Endometrial microvascular endothelial cells (primary cell): ENCODE results near the gene MAB21L1. TPM values are rescaled to one million over a fixed set of nuclear protein-coding genes. Genes with fewer than 3 reads are reported as not detected.

Source experiments
- in situ Hi-C: cut with HindIII; loops from 2 replicates; pipeline ENCODE4 v1.10.0; 2017; ENCODE audit warnings: low sequenced_read_pairs, low pct_unique_long_range_greater_than_20kb; ENCODE audit errors: inconsistent ontology term
- total RNA-seq: library from RNA; depleted of rRNA; stranded (reverse); fragments of >200 nt; gene quantifications from one replicate; pipeline ENCODE4 v1.2.3, GENCODE V29; 2015; ENCODE audit errors: inconsistent ontology term

MAB21L1 gene
- not detected for total RNA-seq

- in situ Hi-C loops: no loop called here
These were observed at the start of gene MAB21L1 for GRCh38 chr13:35475960-35476943. MAB21L1 (minus strand) TSS chr13:35476689; CDS start chr13:35476138, 551 bp downstream.

DNA sequence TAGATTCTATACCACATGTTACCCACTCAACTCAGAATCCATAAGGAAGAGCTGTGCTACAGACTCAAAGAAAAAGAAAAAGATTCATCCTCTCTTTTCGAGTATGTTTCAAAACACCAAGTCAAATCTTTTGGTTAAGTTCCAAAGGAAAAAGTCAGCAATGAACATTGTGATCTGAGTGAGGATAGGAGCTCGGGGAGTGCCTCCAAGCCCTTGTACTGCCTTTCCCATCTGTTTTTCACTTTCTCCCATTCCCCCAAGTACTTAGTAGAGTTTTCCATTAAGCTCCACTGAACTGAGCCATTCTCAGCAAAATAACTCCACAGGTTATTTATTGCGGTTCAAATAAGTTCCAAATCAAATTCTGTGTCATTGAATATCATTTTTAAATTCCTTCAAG is 47.7 kb upstream of the MAB21L1 start:
- in situ Hi-C loops: no loop called here

DNA sequence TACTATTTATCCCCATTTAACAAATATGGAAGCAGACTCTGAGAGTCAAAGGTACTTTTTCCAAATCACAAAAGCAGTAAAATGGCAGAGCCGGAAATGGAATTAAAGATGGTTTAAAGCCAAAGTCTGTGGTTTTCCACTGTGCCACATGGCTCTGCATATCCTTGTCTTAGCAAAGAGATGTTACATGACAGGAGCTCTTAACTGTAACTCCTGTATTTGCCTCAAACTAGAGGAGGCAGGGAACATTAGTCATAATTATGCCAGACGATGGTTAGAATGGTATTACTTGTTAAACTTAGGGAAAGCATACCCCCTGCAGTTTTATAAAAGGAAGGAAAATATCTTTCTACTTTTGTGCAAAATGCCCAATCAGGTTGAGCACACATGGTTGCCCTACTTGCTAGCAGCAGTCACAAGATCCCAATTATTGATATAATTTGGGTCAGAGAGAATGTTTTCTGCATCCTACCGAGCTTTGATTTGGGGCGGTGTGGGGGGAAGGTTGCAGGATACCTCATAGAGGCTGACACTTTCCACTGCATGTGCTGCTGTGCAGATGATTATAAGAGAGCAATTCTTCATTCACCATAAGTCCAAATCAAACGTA is 42.0 kb upstream of the MAB21L1 start:
- in situ Hi-C loops: no loop called here

GRCh38 chr13:35514801-35515502 is 38.5 kb upstream of the MAB21L1 start:
- in situ Hi-C loops: no loop called here

DNA sequence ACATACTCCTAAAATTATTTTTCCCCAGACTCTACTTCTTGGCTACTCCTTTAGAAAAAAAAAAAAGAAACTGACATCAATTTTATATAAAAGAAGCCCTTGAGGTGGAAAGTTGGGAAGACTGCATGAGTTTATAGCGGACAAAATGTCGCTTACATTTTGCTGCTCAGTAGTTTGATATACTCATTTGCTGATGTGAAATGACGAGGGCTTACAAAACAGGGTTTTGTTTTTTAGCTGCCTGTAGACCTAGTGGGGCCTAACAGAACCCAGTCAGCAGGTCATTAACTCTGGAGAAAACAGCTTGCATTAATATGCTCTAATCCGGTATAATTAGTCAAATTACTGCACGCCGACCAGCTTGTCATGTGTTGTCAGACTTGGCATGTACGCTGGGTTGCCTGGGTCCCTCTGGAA is 37.6 kb upstream of the MAB21L1 start:
- in situ Hi-C loops: no loop called here

- in situ Hi-C loops: no loop called here
These were observed 35.9 kb upstream of the MAB21L1 start for GRCh38 chr13:35512271-35512920.

- in situ Hi-C loops: no loop called here
These were observed 26.0 kb upstream of the MAB21L1 start for GRCh38 chr13:35502456-35502855.

DNA sequence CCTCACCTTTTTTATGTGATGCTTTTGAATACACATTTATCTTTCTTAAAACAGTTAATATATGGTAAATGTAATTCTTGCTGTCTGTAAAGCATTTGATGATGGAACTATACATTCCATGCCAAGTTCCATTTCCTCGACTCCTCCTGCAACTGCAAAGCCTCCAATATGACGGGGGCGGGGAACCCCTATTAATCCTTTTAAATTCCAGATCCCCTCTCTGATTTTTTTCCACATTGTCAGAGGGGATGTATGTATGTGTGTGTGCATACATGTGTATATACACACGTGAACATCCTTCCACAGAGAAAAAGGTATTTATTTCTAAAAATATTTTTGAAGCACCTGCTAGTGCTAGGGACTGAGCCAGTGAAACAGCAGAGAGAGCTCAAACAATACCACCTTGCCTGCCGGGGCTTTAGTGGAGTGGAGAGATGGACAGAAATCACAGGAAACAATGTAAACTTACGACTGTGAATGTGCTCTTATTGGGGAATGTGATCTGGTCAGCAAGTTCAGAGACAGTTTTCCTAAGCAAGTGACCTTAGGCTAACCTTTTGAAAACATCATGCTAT is 25.3 kb upstream of the MAB21L1 start:
- in situ Hi-C loops: no loop called here

GRCh38 chr13:35500144-35500543 is 23.7 kb upstream of the MAB21L1 start:
- in situ Hi-C loops: no loop called here

GRCh38 chr13:35499676-35500075 is 23.2 kb upstream of the MAB21L1 start:
- in situ Hi-C loops: no loop called here

- in situ Hi-C loops: no loop called here
These were observed 22.7 kb upstream of the MAB21L1 start for GRCh38 chr13:35499196-35499662.

GRCh38 chr13:35498231-35498630 is 21.7 kb upstream of the MAB21L1 start:
- in situ Hi-C loops: no loop called here

DNA sequence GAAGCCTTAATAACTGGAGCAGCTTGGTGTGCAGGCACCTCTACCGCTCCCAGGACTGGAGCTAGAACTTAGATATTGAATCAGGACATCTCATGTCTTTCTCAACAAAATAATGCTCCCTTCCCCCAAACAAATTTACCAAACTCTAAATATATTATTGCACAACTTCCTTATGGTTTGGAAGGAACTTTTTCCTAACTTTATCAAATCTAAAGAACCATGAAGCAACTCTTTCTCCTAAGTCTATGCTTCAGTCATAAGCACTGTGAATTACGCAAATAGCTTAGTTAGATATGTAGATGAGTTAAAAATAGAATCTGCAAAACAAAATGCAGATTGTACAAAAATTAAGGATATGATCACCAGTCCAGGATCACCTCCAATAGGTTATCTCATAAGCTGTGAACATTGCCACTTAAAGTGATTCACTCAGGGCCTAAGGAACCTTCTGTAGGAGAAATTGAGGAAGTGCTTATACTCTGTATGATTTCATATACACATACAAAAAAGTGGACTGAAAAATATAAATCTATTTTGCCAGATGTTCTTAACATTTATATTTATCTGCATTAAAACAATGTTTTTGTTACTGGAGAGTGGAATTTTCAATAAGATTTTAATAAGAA is 20.4 kb upstream of the MAB21L1 start:
- in situ Hi-C loops: no loop called here

DNA sequence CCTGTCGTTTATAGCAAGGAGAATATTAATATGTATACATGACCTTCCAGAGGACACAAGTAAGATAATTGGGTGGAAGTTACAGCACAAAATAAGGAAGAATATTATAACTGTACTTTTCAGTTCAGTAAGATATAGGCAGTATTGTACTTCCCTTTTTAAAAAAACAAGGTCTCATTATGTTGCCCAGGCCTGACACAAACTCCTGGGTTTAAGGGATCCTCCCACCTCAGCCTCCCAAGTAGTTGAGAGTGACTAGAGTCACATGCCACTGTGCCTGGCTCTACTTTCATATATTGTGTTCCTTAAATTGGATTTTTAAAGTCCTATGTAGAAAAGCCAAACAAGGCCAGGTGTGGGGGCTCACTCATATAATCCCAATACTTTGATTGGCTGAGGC is 19.5 kb upstream of the MAB21L1 start:
- in situ Hi-C loops: no loop called here

GRCh38 chr13:35489050-35489449 is 12.6 kb upstream of the MAB21L1 start:
- in situ Hi-C loops: no loop called here

GRCh38 chr13:35485424-35485823 is 8.9 kb upstream of the MAB21L1 start:
- in situ Hi-C loops: no loop called here

DNA sequence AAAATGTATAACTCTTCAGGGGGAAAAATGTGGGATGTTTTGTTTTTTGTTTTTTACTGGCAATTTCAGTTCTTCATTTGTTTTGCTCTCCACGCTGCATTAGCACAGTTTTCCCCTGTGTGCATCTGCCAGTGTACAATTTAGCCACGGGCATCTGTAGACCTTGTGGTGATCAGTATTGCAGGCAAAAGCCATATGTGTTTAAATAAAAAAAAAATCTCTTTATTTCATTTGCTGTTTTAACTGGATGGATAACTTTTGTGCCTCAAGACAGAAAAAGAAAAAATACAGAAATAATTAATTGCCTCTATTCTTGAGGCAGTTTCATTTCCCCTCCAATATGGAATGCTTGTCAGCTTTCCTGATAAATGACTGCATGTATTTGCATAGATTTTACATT is 7.9 kb upstream of the MAB21L1 start:
- in situ Hi-C loops: no loop called here

- in situ Hi-C loops: no loop called here
These were observed 7.3 kb upstream of the MAB21L1 start for GRCh38 chr13:35483761-35484160.
